Measurements from ENCODE around the gene TARS2.

Gene TARS2

GRCh38 chr1:150486966-150487762 lies at the start of gene TARS2:
Gene TARS2 (plus strand): TSS chr1:150487419. CDS start chr1:150487451, 32 bp downstream.
- DNase-seq, result peak; percentile 91

DNA sequence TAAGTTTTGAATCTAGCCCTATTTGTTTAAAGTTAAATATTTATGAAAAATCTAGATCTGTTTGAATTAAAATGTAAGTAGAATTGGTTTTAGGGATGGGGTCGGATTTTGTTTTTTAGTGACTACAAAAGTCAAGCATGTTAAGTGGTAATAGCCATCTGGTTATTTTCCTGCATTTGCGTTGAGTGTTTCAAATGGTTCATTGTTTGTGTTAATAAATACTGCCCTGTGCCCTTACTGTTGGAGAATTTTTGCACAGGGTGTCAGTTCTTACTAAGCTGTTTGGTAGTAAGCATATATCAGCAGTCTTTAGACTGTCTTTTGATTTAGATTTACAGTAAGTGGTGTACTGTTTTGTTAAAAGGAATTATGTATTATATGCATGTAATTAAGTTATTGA lies 46.1 kb upstream of the TARS2 start:
- DNase-seq, result no peak

DNA sequence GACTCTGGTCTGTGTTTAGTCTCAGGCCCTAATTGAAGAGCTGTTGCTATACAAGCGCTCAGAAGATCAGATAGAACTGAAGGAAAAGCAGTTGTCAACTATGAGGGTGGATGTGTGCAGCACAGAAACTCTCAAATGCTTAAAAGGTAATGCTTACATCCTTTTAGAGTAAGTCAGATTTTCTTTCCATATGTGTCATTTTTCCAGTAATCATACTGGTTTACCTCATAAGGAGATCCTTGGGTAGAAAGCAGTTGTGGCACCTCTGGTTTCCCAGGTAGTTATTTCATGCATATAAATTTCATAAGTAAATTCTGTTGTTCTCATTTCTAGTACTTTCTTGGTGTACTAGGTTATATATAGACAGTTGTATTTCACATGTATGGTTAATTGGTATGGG lies 43.0 kb upstream of the TARS2 start:
- DNase-seq, result no peak

DNA sequence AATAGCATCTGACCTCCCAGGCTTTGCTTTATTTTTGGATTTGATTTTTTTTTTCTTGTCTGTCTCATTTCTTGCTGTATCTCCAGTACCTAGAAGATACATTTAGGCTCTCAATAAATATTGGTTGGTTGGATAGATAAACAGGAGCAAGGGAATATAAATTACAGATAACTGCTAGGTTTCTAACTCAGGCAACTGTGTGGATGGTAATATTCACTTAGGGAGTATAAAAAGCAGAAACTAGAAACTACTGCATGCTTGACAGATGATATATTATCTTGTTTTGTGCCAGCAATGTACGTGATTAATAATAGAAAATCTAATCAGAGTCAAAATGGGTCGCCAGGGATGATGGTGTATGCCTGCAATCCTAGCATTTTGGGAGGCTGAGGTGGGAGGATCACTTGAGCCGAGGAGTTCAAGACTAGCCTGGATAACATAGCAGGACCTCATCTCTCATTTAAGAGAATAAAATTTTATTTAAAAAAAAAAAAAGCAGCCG lies 31.0 kb upstream of the TARS2 start:
- no peak for DNase-seq

- peak; percentile 73 for DNase-seq
Measured at GRCh38 chr1:150464422-150464826, 22.8 kb upstream of the TARS2 start.

DNA sequence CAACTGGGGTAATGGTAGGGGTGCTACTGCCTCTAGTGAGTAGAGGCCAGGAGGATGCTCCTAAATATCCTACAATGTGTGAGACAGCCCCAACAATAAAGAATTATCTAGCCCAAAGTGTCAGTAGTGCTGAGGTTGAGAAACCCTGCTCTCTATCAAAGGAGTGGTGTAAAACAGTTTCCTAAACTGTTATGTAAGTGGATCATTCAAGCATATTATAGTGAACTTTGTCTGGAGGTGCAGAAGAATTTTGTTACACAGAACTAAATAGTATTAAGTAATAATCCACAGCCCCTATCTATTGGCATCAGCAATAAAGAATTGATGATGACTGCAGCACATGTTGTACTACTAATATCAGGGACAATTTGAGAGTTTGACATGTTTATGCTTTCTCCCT lies 20.3 kb upstream of the TARS2 start:
- DNase-seq, result no peak

DNA sequence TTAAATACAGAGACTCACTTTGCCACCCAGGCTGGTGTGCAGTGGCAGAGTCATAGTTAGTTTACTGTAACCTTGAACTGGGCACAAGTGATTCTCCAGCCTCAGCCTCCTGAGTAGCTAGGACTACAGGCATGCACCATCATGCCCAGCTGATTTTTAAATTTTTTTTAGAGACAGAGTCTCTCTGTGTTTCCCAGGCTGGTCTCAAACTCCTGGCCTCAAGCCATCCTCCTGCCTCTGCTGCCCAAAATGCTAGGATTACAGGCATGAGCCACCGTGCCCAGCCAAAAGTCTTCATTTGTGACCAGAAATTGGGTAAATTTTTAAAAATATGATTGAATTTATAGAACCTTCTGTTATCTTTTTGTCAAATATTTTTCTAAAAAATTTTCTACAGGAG lies 17.9 kb upstream of the TARS2 start:
- DNase-seq, result no peak

DNA sequence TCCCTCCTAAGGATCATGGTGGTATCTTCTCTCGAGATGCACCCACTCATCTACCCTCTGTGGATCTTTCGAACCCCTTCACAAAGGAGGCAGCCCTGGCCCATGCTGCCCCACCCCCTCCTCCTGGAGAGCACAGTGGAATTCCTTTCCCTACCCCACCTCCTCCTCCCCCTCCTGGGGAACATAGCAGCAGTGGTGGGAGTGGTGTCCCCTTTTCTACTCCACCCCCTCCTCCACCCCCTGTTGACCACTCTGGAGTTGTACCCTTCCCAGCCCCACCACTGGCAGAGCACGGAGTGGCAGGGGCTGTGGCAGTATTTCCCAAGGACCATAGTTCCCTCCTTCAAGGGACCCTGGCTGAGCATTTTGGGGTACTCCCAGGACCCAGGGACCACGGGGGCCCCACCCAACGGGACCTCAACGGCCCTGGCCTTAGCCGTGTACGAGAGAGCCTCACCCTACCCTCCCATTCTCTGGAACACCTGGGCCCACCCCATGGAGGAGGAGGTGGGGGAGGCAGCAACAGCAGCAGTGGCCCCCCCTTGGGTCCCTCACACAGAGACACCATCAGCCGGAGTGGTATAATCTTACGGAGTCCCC lies 14.5 kb upstream of the TARS2 start:
- DNase-seq, result no peak

- DNase-seq, result no peak
Measured at GRCh38 chr1:150473659-150474058, 13.6 kb upstream of the TARS2 start.

DNA sequence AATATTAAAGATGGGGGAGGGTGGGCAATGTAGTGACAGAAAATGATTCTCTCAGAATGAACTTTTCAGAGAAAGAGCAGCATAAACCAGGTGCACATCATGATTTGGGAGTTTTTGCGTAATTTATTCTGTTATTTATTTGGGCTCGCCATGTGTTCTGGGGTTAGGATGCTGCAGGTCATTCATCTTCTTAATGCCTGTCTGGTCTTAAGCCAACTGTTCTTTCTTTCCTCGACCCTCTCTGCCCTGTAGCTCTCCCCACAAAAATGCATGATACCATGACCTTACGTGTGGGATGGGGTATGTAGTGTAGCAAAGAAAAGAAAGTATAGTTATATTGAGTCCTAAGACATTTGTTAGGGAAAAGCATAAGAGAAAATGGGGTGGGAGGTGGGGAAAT lies 12.3 kb upstream of the TARS2 start:
- no peak for DNase-seq

DNA sequence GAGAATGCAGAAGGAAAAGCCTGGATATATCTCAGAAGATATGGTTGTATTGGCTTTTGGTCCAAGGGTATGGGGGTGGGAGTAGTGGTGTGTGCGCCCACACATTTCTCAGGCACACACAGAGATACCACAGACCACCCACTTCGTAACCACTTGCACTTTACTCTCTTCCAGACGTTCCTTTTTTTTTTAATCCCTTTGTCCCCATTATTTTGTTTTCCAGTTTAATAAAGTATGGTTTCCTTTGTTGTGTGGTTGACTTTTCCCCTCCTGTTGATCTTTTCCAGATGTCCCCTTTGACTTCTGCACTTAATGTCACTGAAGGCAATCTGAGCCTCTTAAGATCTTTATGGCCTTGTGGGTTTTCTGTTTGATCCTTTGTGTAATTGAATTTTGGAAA lies 10.5 kb upstream of the TARS2 start:
- no peak for DNase-seq

- DNase-seq, result no peak
Measured at GRCh38 chr1:150477320-150477719, 9.9 kb upstream of the TARS2 start.

DNA sequence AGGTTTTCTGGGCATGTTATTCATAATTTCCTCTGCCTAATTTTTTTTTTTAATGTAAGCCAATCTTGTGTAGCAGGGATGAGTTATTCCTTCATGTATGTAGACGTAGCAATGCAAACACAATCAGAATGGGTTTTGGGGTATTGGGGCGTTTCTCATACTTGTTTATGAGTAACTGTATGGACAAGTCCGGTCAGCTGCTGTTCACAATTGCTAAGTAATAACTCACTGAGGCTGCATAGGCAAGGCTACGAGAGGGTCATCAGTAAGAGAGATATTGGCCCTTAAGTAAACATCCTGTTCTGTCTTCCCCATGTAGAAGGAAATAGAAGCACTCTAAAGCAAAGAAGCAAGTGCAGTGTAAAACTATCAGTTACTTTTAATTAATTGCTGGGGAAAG lies 9.5 kb upstream of the TARS2 start:
- DNase-seq, result no peak

- no peak for DNase-seq
Measured at GRCh38 chr1:150479370-150479769, 7.8 kb upstream of the TARS2 start.

- no peak for DNase-seq
Measured at GRCh38 chr1:150479927-150480352, 7.3 kb upstream of the TARS2 start.

DNA sequence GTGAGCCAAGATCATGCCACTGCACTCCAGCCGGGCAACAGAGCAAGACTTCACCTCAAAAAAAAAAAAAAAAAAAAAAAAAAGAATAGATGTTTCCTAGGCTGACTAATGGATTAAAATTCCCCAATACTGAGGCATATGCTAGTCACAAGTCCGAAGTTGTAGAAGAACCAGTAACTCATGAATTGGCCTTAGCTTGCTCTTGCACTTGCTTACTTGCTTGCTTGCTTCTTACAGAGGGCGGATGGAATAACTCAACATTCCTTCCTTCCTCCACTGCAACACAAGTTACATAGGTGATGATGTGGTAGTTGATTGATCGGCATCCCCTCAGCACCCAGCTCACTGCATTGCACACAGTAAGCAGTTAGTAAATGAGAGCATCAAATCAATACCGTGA lies 2.8 kb upstream of the TARS2 start:
- DNase-seq, result no peak

GRCh38 chr1:150484861-150485260 lies 2.4 kb upstream of the TARS2 start:
- DNase-seq, result no peak

GRCh38 chr1:150487763-150488115 lies 520 bp downstream of the TARS2 start:
- no peak for DNase-seq

DNA sequence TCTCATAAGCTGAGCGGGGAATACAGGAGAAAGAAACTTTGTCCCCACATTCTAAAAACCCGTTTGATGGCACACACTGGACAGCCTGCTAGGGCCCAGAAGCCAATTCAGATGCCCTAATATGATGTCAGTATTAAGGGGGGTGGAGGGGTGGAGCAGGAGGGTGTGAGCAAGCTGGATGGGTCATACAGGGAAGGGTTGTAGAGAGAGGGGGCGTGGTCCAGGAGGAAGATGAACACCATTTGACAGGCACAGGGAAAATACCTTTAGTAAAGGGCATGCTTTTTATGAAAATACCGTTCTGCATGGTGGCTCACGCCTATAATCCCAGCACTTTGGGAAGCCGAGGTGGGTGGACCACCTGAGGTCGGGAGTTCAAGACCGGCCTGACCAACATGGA lies 6.0 kb downstream of the TARS2 start:
- DNase-seq, result no peak

GRCh38 chr1:150498342-150498741 lies 11.1 kb downstream of the TARS2 start:
- no peak for DNase-seq

DNA sequence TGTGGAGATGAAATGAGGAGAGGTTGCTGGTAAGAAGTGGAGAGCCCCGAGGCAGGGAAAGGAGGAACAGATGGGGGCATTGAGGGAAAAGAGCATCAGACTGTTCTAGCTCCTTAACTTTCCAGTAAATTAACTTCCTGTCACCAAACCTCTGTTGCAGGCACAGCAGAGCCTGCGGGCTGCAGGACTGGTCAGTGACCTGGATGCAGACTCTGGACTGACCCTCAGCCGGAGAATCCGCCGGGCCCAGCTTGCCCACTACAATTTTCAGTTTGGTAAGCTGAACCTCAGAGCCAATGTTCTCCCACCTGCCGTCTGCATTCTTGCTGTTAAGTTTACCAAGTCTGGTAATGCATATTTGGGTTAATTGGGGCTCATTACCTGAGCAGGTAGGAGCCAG lies 18.2 kb downstream of the TARS2 start:
- DNase-seq, result no peak

DNA sequence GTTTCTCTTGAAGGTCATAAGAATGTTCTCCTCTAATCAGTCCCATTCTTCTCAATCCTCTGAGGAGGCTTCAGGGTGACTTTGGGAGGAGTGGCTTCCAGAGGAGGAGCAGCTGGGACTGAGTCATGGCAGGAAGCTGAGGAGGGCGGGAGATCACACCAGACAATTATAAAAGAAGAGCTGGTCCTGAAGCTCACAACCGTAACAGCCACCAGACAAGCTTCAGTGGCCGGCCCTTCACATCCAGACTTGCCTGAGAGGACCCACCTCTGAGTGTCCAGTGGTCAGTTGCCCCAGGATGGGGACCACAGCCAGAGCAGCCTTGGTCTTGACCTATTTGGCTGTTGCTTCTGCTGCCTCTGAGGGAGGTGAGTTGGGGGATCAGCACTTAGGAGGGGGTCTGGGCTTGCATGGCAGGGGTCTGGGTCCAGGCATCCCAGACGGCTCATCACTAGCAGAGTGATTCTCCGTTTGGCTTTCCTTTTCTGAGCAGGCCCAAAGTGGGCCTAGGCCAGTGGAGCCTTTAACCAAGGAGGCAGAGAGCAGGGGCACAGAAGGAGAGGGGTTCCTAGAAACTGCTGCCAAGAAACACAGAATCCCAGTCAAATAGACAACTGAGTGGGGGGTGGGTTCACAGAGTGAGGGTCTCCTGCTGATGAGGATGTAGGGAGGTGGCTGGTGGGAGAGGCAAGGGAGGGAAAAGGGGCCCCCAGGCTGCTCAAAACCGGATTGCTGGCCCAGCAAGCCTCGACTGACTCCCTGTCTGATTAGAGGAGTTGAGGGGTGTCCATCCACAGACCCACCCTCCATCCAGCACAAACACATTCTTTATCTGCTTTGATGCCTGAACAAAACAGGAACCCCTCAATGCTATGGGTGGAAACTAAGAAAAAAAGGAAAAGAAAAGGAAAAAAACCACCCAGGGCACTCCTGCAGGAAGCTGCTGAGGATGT lies 21.0 kb downstream of the TARS2 start, which contains the start of gene ECM1:
ECM1 (plus strand) TSS at position 198 of the 953 bp plus-strand sequence; CDS start at position 299, 101 bp downstream.
- no peak for DNase-seq

DNA sequence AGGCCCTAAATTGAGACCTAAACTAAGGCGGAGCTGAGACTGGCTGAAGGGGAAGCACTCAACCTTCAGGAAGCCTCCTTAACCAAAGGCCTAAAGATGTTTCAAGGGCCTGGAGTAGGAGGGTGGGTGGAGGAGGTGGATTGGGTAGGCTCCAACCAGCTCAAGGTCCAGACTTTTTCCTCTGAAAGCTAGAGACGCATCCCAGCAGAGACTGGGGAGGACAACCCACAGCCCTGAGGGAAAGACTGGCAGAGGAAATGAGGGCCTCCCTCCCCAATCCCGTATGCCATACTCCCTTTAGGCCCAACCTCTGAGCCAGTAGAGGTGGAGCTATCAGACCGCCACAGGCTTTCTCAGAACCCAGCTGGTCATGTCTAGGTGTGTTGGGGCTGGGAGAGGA lies 21.8 kb downstream of the TARS2 start:
- no peak for DNase-seq

Measured in activated CD8-positive, alpha-beta memory T cell treated with anti-CD3 and anti-CD28 coated beads, Interleukin-2, amount 50 U/mL, for 4 hours (primary cell).